T-helper 1 cell treated with Interleukin-12 subunit alpha and Interleukin-12 subunit beta and Interleukin-4 antibody, amounts not matched to agents 30 μg/mL and 1 μg/mL, for 36 hours (primary cell): Measurements from ENCODE around the gene CASP12.
A peak's percentile ranks its signal among the peaks of the same experiment; 100 is the strongest.

Experiments
- H3K27ac Mint-ChIP-seq: one replicate; pipeline ENCODE4 v1.8.0; 2021; ENCODE audit warnings: mild to moderate bottlenecking, mixed read lengths
- H3K27me3 Mint-ChIP-seq: one replicate; pipeline ENCODE4 v1.8.0; 2021; ENCODE audit warnings: low read depth, mixed read lengths
- H3K36me3 Mint-ChIP-seq: one replicate; pipeline ENCODE4 v1.8.0; 2021; ENCODE audit warnings: low read depth, mixed read lengths
- H3K4me1 Mint-ChIP-seq: one replicate; pipeline ENCODE4 v1.8.0; 2021; ENCODE audit warnings: low read depth, mixed read lengths
- H3K4me3 Mint-ChIP-seq: one replicate; pipeline ENCODE4 v1.8.0; 2021; ENCODE audit warnings: mild to moderate bottlenecking, moderate library complexity, mixed read lengths
- H3K9me3 Mint-ChIP-seq: one replicate; pipeline ENCODE4 v1.8.0; 2021; ENCODE audit warnings: mixed read lengths

Gene CASP12

DNA sequence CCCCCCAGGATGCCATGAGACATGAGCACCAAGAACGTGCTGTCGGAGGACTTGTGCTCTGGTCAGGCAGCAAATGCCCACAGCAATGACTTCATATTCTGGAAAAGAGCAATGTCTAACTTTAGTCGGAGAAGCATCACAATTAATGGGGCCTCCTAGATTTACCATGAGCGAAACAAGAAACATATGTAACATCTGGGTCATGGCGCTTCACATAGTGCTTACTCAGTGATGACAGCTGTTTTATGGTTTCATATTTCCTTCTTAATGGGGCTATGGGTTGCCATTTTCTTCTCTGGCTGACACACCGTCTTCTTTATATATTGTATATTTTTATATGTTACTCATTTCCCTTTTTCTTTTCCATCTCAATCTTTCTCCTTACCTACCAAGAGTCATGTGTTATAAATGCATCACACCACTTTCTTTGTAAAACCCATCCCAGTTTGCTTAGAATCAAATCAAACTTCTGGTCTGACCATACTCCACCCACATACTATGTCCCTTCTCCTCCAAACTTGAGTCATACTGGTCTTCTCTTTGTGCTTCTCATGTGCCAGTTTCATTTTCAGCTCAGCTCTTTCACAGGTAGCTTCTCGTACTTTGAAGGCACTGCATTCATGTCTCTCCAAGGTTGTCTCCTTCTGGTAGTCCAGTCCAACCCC lies 9.4 kb upstream of the CASP12 start:
- Mint-ChIP-seq H3K4me3 (no peak overlapping the region), H3K4me1 (peaks cover 8% of the 10 kb centered on the region), H3K27me3 (no peaks in the 10 kb centered on the region), H3K9me3 (no peaks in the 10 kb centered on the region), H3K36me3 (peaks cover 19% of the 10 kb centered on the region), H3K27ac (peak overlapping the region; percentile 22)

DNA sequence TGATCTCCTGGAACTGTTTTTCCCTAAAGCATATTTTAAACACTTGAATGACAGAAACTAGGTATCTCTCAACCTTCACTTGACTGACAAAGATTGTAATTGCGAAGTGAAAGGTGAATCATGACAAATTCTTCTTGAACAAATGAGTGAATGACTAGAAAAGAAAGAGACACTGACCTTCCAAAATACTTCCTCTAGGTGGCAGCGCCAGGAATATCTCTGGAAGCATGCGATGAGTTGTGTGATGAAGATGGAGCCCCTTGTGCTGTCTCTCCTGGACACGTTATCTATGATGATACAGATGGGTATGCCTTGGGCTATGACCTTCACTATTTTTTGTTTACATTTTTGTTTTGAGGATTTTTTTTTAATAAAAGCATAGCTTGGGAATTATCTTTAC lies 7.0 kb upstream of the CASP12 start:
- Mint-ChIP-seq H3K27ac (no peak overlapping the region), H3K9me3 (peaks cover 3% of the 10 kb centered on the region), H3K4me1 (peaks cover 14% of the 10 kb centered on the region), H3K36me3 (peaks cover 23% of the 10 kb centered on the region), H3K27me3 (no peaks in the 10 kb centered on the region), H3K4me3 (no peak overlapping the region)

DNA sequence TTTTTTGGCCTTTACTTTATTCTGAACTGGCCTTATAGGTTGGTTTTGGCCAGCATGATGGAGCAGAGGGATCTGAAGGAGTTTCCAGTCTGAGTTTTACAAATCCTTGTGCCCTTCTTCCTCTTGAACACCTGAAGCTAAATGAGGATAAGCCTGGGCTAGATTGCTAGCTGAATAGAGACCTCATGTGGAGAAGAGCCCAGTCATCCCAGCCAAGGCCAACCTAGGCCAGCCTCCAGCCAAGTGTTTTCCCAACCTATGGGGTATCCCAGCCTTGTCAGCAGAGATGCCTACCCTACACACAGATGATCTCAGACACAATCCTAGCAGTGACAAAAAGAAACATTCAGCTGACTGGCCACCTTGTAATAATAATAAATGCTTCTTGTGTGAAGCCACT lies 966 bp upstream of the CASP12 start:
- no peak overlapping the region for H3K4me3 Mint-ChIP-seq
- no peaks in the 10 kb centered on the region for H3K27me3 Mint-ChIP-seq
- H3K9me3 Mint-ChIP-seq = peaks cover 6% of the 10 kb centered on the region
- H3K36me3 Mint-ChIP-seq = peaks cover 8% of the 10 kb centered on the region
- H3K4me1 Mint-ChIP-seq = peaks cover 14% of the 10 kb centered on the region
- H3K27ac Mint-ChIP-seq = no peak overlapping the region

DNA sequence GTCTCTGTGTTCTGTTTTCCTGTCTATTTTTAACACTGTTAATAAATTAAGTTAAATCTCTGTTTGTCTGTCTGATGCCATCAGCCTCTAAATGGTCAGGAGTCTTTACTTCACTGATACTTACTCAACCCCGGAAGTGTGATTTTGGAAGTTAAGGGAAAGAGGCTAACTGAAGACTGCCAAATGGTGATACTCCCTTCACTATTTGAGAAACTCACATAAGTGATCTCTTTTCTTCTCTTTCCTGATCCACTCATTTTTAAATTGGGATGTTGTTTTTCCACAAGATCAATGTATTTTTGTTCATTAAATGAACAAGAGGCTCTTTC lies 389 bp upstream of the CASP12 start:
- Mint-ChIP-seq H3K4me1 (peaks cover 14% of the 10 kb centered on the region), H3K27me3 (no peaks in the 10 kb centered on the region), H3K4me3 (no peak overlapping the region), H3K27ac (no peak overlapping the region), H3K36me3 (peaks cover 6% of the 10 kb centered on the region), H3K9me3 (peaks cover 6% of the 10 kb centered on the region)

DNA sequence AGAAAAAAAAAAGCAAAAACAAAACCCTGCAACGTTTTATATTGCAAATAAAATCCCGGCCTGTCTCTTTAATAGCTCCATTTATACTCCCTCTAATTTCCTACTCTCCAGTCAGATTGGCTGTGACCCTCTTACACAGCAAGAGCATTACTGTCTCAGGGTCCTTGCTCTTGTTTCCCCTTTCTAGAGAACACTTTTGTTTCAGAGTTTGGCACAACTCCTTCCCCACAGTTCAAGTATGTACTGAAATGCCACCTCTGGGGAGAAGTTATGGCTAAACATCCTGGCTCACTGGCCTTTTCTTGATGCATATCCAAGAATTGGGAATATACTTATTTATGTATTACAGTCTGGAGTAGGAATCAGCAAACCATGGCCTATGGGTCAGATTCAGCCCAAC lies 2.6 kb downstream of the CASP12 start:
- Mint-ChIP-seq H3K9me3 (peaks cover 3% of the 10 kb centered on the region), H3K36me3 (no peaks in the 10 kb centered on the region), H3K4me1 (peaks cover 9% of the 10 kb centered on the region), H3K27me3 (no peaks in the 10 kb centered on the region), H3K4me3 (no peak overlapping the region), H3K27ac (no peak overlapping the region)

- H3K27ac Mint-ChIP-seq = no peak overlapping the region
- H3K36me3 Mint-ChIP-seq = no peaks in the 10 kb centered on the region
- no peak overlapping the region for H3K4me3 Mint-ChIP-seq
- H3K4me1 Mint-ChIP-seq = peaks cover 9% of the 10 kb centered on the region
- no peaks in the 10 kb centered on the region for H3K27me3 Mint-ChIP-seq
- H3K9me3 Mint-ChIP-seq = no peaks in the 10 kb centered on the region
Observed at GRCh38 chr11:104893876-104894275, 4.4 kb downstream of the CASP12 start.

DNA sequence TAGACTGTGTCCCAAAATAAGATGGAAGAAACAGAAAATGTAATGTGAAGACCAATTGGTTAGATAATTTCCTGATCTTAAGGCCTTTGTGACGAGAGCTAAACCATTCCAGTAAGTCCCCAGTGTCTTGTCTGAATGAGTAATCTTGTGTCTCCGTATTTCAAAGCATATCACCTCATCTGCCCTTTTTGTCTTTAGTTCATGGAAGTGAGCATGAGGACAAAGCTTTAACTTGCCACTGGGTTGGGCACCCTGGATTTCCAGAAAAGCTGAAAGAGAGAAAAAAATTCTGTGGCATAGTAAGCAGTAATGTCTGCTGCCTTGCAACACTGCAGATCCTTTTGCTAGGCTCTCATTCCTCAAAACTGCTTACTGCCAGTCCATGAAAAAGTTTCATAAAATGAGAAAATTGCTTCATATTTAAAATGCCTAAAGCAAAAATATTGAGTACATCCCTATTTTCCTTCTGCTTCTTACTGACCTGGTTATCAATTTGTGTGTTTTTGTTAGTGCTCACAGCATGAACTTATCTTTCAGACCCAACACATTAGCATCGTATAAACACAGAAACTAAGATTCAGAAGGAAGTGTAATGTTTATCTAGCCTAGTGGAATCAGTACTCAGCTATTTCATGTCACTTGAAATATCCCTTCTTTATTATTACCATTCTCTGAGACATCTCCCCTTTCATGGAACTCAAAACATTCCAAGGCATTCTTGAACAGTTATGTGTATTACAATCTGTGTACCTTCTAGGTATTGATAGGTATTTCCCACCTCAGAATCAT lies 5.3 kb downstream of the CASP12 start:
- Mint-ChIP-seq H3K36me3 (no peaks in the 10 kb centered on the region), H3K27ac (no peak overlapping the region)

GRCh38 chr11:104891135-104891534 lies 7.1 kb downstream of the CASP12 start:
- H3K36me3 Mint-ChIP-seq = no peaks in the 10 kb centered on the region
- H3K9me3 Mint-ChIP-seq = no peaks in the 10 kb centered on the region
- no peaks in the 10 kb centered on the region for H3K4me1 Mint-ChIP-seq
- no peak overlapping the region for H3K27ac Mint-ChIP-seq
- no peak overlapping the region for H3K4me3 Mint-ChIP-seq
- no peaks in the 10 kb centered on the region for H3K27me3 Mint-ChIP-seq

More for the DNA sequence above, 5.3 kb downstream of the CASP12 start:
- H3K27me3 Mint-ChIP-seq = no peaks in the 10 kb centered on the region
- no peaks in the 10 kb centered on the region for H3K9me3 Mint-ChIP-seq
- H3K4me3 Mint-ChIP-seq = no peak overlapping the region
- H3K4me1 Mint-ChIP-seq = peaks cover 3% of the 10 kb centered on the region

- Mint-ChIP-seq H3K36me3 (peaks cover 5% of the 10 kb centered on the region), H3K4me3 (no peak overlapping the region), H3K27ac (no peak overlapping the region), H3K27me3 (peaks cover 3% of the 10 kb centered on the region), H3K4me1 (peaks cover 9% of the 10 kb centered on the region), H3K9me3 (peaks cover 7% of the 10 kb centered on the region)
Observed at GRCh38 chr11:104883342-104883741, 14.9 kb downstream of the CASP12 start.

- Mint-ChIP-seq H3K4me1 (peaks cover 29% of the 10 kb centered on the region), H3K27me3 (peaks cover 3% of the 10 kb centered on the region)
Observed at GRCh38 chr11:104881117-104881794, 17.0 kb downstream of the CASP12 start.

GRCh38 chr11:104879514-104880190 lies 18.6 kb downstream of the CASP12 start:
- Mint-ChIP-seq H3K4me1 (peaks cover 39% of the 10 kb centered on the region), H3K36me3 (peaks cover 8% of the 10 kb centered on the region), H3K4me3 (no peak overlapping the region), H3K27ac (no peak overlapping the region), H3K9me3 (peaks cover 21% of the 10 kb centered on the region), H3K27me3 (peaks cover 3% of the 10 kb centered on the region)

More at GRCh38 chr11:104881117-104881794, 17.0 kb downstream of the CASP12 start:
- Mint-ChIP-seq H3K9me3 (peaks cover 10% of the 10 kb centered on the region), H3K4me3 (no peak overlapping the region), H3K27ac (no peak overlapping the region), H3K36me3 (peaks cover 8% of the 10 kb centered on the region)

- H3K27ac Mint-ChIP-seq = peak overlapping the region; percentile 32
- H3K4me3 Mint-ChIP-seq = peak overlapping the region; percentile 46
- peaks cover 36% of the 10 kb centered on the region for H3K4me1 Mint-ChIP-seq
- H3K36me3 Mint-ChIP-seq = peaks cover 11% of the 10 kb centered on the region
- peaks cover 20% of the 10 kb centered on the region for H3K9me3 Mint-ChIP-seq
- H3K27me3 Mint-ChIP-seq = peaks cover 3% of the 10 kb centered on the region
Observed at GRCh38 chr11:104876861-104877431, 21.3 kb downstream of the CASP12 start.

GRCh38 chr11:104876324-104876723 lies 21.9 kb downstream of the CASP12 start:
- peaks cover 20% of the 10 kb centered on the region for H3K9me3 Mint-ChIP-seq
- H3K4me3 Mint-ChIP-seq = peak overlapping the region; percentile 46
- H3K4me1 Mint-ChIP-seq = peaks cover 36% of the 10 kb centered on the region
- peak overlapping the region; percentile 71 for H3K27ac Mint-ChIP-seq
- H3K27me3 Mint-ChIP-seq = peaks cover 3% of the 10 kb centered on the region
- peaks cover 11% of the 10 kb centered on the region for H3K36me3 Mint-ChIP-seq

DNA sequence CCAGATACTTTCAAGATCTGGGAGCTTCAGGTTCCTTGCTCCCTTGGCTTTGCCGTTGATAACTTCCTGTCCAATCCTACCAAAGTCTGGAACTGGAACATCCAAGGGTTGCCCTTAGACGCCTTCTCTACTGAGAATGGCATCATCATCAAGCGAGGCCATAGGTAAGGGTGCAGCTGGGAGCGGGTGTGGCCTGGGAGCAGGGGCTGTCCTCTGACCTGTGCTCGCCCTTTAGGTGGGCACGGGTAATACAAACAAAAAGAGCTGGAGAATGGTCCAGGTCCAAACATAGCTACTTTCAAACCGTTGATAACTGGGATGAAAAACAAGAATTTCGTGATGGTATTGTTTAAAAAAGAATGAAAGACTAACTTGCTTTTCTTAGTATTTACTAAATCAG lies 25.0 kb downstream of the CASP12 start:
- H3K36me3 Mint-ChIP-seq = peaks cover 6% of the 10 kb centered on the region
- peaks cover 34% of the 10 kb centered on the region for H3K4me1 Mint-ChIP-seq
- H3K9me3 Mint-ChIP-seq = peaks cover 17% of the 10 kb centered on the region
- H3K27ac Mint-ChIP-seq = no peak overlapping the region
- H3K4me3 Mint-ChIP-seq = no peak overlapping the region
- H3K27me3 Mint-ChIP-seq = no peaks in the 10 kb centered on the region
